Fibroblast of skin of back (primary cell): ENCODE results near the gene CDHR1.

Experiments used
- DNase-seq: peaks from one replicate; pipeline ENCODE4 v3.0.0-alpha.2; 2013

CDHR1 gene

DNA sequence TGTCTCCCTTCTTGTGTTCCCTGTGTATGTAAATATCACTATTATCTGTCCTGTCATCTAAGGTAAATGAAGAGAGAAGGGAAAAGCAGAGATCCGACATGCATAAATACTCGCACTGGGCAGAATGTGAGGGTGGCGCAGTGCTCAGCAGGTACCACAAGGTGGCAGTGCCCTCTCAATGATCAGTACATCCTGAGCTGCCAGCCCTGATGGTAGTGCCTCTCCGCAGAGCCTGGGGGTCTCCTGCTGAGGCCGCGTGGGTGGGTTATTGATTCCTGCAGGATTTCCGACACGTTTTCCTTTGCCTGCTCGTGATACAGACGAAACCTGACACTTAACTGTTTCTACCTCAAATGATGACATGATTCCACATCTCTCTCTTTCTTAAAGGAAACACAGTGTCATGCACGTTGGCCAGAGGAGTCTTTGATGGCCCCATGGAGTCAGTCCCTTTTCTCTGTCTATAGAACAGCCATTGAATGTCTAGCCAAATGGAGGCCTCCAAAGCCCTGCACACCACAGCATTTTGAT, 70.3 kb downstream of the CDHR1 start:
- peak; percentile 55 for DNase-seq

GRCh38 chr10:84265418-84265817, 71.1 kb downstream of the CDHR1 start:
- DNase-seq = no peak

DNA sequence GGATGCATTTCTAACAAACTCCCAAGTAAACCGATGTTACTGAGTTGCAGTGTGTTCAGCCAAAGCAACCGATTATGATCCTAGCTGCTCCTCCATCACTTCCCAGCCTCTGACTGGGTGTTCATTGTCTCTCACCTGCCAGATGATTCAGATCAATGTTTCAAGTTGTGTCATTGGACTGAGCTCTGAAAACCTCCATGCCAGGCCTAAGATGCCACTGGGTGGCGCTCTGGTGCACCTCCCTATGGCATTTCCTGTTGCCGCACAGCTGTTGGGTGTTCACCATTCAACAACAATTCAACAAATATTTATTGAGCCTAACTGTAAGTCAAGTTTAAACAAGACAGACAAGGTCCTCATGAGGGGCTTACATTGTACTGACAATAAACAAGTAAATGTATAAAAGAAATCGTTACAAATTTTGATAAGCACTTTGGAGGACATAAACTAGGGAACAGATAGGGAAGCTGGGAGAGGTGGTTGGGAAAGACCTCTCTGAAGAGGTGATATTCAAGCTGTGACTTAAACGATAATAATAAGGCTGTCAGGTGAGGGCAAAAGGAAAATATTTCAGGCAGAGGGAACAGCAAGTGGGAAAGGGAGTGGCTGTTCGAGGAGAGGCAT, 73.3 kb downstream of the CDHR1 start:
- DNase-seq = peak; percentile 58

DNA sequence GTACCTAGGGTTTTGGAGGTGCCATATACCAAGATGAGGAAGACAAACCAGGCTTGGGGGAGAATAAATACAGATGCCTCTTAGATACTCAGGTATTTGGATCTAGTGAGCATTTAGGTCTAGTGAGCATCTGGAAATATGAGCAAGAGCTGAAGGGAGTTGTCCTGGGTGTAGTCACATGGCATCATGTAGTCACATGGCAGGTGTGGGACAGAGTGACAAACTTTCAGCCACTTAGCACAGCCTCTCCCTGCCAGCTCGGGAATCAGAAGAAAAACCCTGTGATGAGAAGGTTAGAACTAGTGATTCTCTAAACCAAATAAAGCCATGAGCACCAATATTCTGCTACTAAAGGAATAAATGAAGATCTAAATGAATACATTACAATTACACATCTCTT, 74.8 kb downstream of the CDHR1 start:
- no peak for DNase-seq
